ENCODE measurements around the gene PRXL2B. TPM values are rescaled to one million over a fixed set of nuclear protein-coding genes. Genes with fewer than 3 reads are reported as not detected.

PRXL2B gene
- total RNA-seq, 4 donors from 2014 or later: 0.52 to 2.7 (median 1.1) TPM

- TF ChIP-seq POLR2A (IDR thresholded peaks at IDR 0.05) (no peak), CTCF (IDR thresholded peaks at IDR 0.05 in 4 of 5, conservative IDR thresholded peaks at IDR 0.05 in 1 of 5) (no peak)
- no peak for ATAC-seq
- peaks cover 6 to 30% (median 22%) of the 10 kb centered on the region in 3 donors for H3K27me3 ChIP-seq
- intact Hi-C loops (cut with DNase I; ENCODE audit: low total_unique reads): no loop called here
- no peak for DNase-seq
- no peak overlapping the region for H3K27ac ChIP-seq
- in situ Hi-C loops (cut with MboI; ENCODE audit: low sequenced_read_pairs in 4 of 4): loop anchor here in 2 of 4 donors (25.0 kb wide), 1 partner anchor 395 kb away; the partner anchor contains the start of gene FAAP20 (in 2 of the 2)
- H3K4me3 ChIP-seq: no peak overlapping the region
- peaks cover 13 to 14% of the 10 kb centered on the region in 2 donors for H3K4me1 ChIP-seq
- H3K36me3 ChIP-seq: no peaks in the 10 kb centered on the region
- H3K9me3 ChIP-seq: no peaks in the 10 kb centered on the region
These were observed 4.2 kb upstream of the PRXL2B start for GRCh38 chr1:2582391-2582790.

GRCh38 chr1:2583331-2583791 is 3.2 kb upstream of the PRXL2B start:
- H3K4me1 ChIP-seq: peaks cover 14 to 17% of the 10 kb centered on the region in 2 donors
- no peaks in the 10 kb centered on the region for H3K9me3 ChIP-seq
- DNase-seq (no peak), ATAC-seq (no peak)
- in situ Hi-C loops (cut with MboI; ENCODE audit: low sequenced_read_pairs in 4 of 4): loop anchor here in 2 of 4 donors (25.0 kb wide), 1 partner anchor 396 kb away; the partner anchor contains the start of gene FAAP20 (in 2 of the 2)
- H3K27ac ChIP-seq: no peak overlapping the region
- H3K36me3 ChIP-seq: no peaks in the 10 kb centered on the region
- peaks cover 6 to 28% (median 21%) of the 10 kb centered on the region in 3 donors for H3K27me3 ChIP-seq
- H3K4me3 ChIP-seq: no peak overlapping the region
- TF ChIP-seq CTCF (IDR thresholded peaks at IDR 0.05 in 4 of 5, conservative IDR thresholded peaks at IDR 0.05 in 1 of 5) (no peak), POLR2A (IDR thresholded peaks at IDR 0.05) (no peak)
- intact Hi-C loops (cut with DNase I; ENCODE audit: low total_unique reads): no loop called here

- Histone ChIP-seq H3K27me3 (peaks cover 6 to 23% (median 16%) of the 10 kb centered on the region in 3 donors), H3K4me3 (no peak overlapping the region), H3K27ac (no peak overlapping the region), H3K36me3 (no peaks in the 10 kb centered on the region), H3K4me1 (peaks cover 12 to 17% of the 10 kb centered on the region in 2 donors), H3K9me3 (no peaks in the 10 kb centered on the region)
- DNase-seq (no peak), ATAC-seq (no peak)
- in situ Hi-C loops (cut with MboI; ENCODE audit: low sequenced_read_pairs in 4 of 4) (loop anchor here in 2 of 4 donors (25.0 kb wide), 1 partner anchor 397 kb away; the partner anchor contains the start of gene FAAP20 (in 2 of the 2)), intact Hi-C loops (cut with DNase I; ENCODE audit: low total_unique reads) (no loop called here)
- TF ChIP-seq CTCF (IDR thresholded peaks at IDR 0.05 in 4 of 5, conservative IDR thresholded peaks at IDR 0.05 in 1 of 5): no peak
These were observed 2.7 kb upstream of the PRXL2B start for GRCh38 chr1:2583871-2584351.

GRCh38 chr1:2584686-2585317 is 1.8 kb upstream of the PRXL2B start:
- in situ Hi-C loops (cut with MboI; ENCODE audit: low sequenced_read_pairs in 4 of 4) (loop anchor here in 2 of 4 donors (25.0 kb wide), 1 partner anchor 398 kb away; the partner anchor contains the start of gene FAAP20 (in 2 of the 2)), intact Hi-C loops (cut with DNase I; ENCODE audit: low total_unique reads) (loop anchor here (1.0 to 5.0 kb wide), 2 partner anchors 37 to 388 kb away; no protein-coding TSS in a partner anchor)
- ATAC-seq: no peak
- H3K27ac ChIP-seq: peak overlapping the region; percentile 87 to 97 (median 91)
- peaks cover 11 to 17% of the 10 kb centered on the region in 2 donors for H3K4me1 ChIP-seq
- DNase-seq: no peak
- peaks cover 6 to 15% (median 9%) of the 10 kb centered on the region in 3 donors for H3K27me3 ChIP-seq
- H3K4me3 ChIP-seq: peak overlapping the region; percentile 64 to 92 (median 70)
- H3K36me3 ChIP-seq: no peaks in the 10 kb centered on the region
- TF ChIP-seq POLR2A (IDR thresholded peaks at IDR 0.05) (no peak), CTCF (IDR thresholded peaks at IDR 0.05 in 4 of 5, conservative IDR thresholded peaks at IDR 0.05 in 1 of 5) (no peak)
- no peaks in the 10 kb centered on the region for H3K9me3 ChIP-seq

Data from gastrocnemius medialis (tissue), 4 donors.